ENCODE data around the gene XPO4.
"Not testable (repeated sequence)": the region's sequence is repeated elsewhere in the genome, so short reads cannot be mapped to it uniquely, and the experiment has no call there.

Gene XPO4

GRCh38 chr13:20760872-20761271, 141.7 kb downstream of the XPO4 start:
- peaks cover 3% of the 10 kb centered on the region; the same call in 1 of the 2 replicates for H3K4me1 ChIP-seq (ENCODE audit: control insufficient read depth, insufficient read depth, low read length)
- H3K27ac ChIP-seq (ENCODE audit: low read depth, low read length) = no peak overlapping the region
- H3K4me3 ChIP-seq (ENCODE audit: low read depth, low read length) = no peak overlapping the region
- no peak overlapping the region for H3K9ac ChIP-seq (ENCODE audit: low read length)
- no peaks in the 10 kb centered on the region for H3K36me3 ChIP-seq (ENCODE audit: control insufficient read depth, insufficient read depth, low read length)
- H3K9me3 ChIP-seq (ENCODE audit: control insufficient read depth, insufficient read depth, low read depth, low read length) = peaks cover 11% of the 10 kb centered on the region; the same call in 1 of the 2 replicates
- no peaks in the 10 kb centered on the region for H3K27me3 ChIP-seq (ENCODE audit: control insufficient read depth, insufficient read depth, low read length)

- Histone ChIP-seq H3K9me3 (ENCODE audit: control insufficient read depth, insufficient read depth, low read depth, low read length) (peaks cover 27% of the 10 kb centered on the region), H3K4me3 (ENCODE audit: low read depth, low read length) (no peak overlapping the region), H3K9ac (ENCODE audit: low read length) (no peak overlapping the region)
Observed at GRCh38 chr13:20754009-20754408, 148.5 kb downstream of the XPO4 start.

GRCh38 chr13:20749377-20749776, 153.2 kb downstream of the XPO4 start:
- Histone ChIP-seq H3K9me3 (ENCODE audit: control insufficient read depth, insufficient read depth, low read depth, low read length) (peaks cover 17% of the 10 kb centered on the region), H3K9ac (ENCODE audit: low read length) (no peak overlapping the region), H3K27ac (ENCODE audit: low read depth, low read length) (no peak overlapping the region), H3K36me3 (ENCODE audit: control insufficient read depth, insufficient read depth, low read length) (no peaks in the 10 kb centered on the region), H3K4me1 (ENCODE audit: control insufficient read depth, insufficient read depth, low read length) (no peaks in the 10 kb centered on the region), H3K27me3 (ENCODE audit: control insufficient read depth, insufficient read depth, low read length) (no peaks in the 10 kb centered on the region), H3K4me3 (ENCODE audit: low read depth, low read length) (no peak overlapping the region)

More at GRCh38 chr13:20754009-20754408, 148.5 kb downstream of the XPO4 start:
- peaks cover 3% of the 10 kb centered on the region; the same call in 1 of the 2 replicates for H3K4me1 ChIP-seq (ENCODE audit: control insufficient read depth, insufficient read depth, low read length)
- no peak overlapping the region for H3K27ac ChIP-seq (ENCODE audit: low read depth, low read length)
- H3K27me3 ChIP-seq (ENCODE audit: control insufficient read depth, insufficient read depth, low read length) = no peaks in the 10 kb centered on the region
- H3K36me3 ChIP-seq (ENCODE audit: control insufficient read depth, insufficient read depth, low read length) = no peaks in the 10 kb centered on the region

- not testable (repeated sequence) for H3K9me3 ChIP-seq (ENCODE audit: control insufficient read depth, insufficient read depth, low read depth, low read length); H3K36me3 ChIP-seq (ENCODE audit: control insufficient read depth, insufficient read depth, low read length); H3K9ac ChIP-seq (ENCODE audit: low read length); H3K27ac ChIP-seq (ENCODE audit: low read depth, low read length); H3K4me1 ChIP-seq (ENCODE audit: control insufficient read depth, insufficient read depth, low read length); H3K27me3 ChIP-seq (ENCODE audit: control insufficient read depth, insufficient read depth, low read length); H3K4me3 ChIP-seq (ENCODE audit: low read depth, low read length)
Observed at GRCh38 chr13:20743830-20744404, 158.6 kb downstream of the XPO4 start.

- H3K4me3 ChIP-seq (ENCODE audit: low read depth, low read length) = no peak overlapping the region
- H3K9me3 ChIP-seq (ENCODE audit: control insufficient read depth, insufficient read depth, low read depth, low read length) = peaks cover 3% of the 10 kb centered on the region; the same call in 1 of the 2 replicates
- no peak overlapping the region for H3K27ac ChIP-seq (ENCODE audit: low read depth, low read length)
- no peak overlapping the region for H3K9ac ChIP-seq (ENCODE audit: low read length)
- no peaks in the 10 kb centered on the region for H3K27me3 ChIP-seq (ENCODE audit: control insufficient read depth, insufficient read depth, low read length)
- H3K36me3 ChIP-seq (ENCODE audit: control insufficient read depth, insufficient read depth, low read length) = no peaks in the 10 kb centered on the region
- H3K4me1 ChIP-seq (ENCODE audit: control insufficient read depth, insufficient read depth, low read length) = no peaks in the 10 kb centered on the region
Observed at GRCh38 chr13:20740021-20740420, 162.5 kb downstream of the XPO4 start.

- no peaks in the 10 kb centered on the region for H3K36me3 ChIP-seq (ENCODE audit: control insufficient read depth, insufficient read depth, low read length)
- no peaks in the 10 kb centered on the region for H3K27me3 ChIP-seq (ENCODE audit: control insufficient read depth, insufficient read depth, low read length)
- H3K4me3 ChIP-seq (ENCODE audit: low read depth, low read length) = no peak overlapping the region
- H3K9ac ChIP-seq (ENCODE audit: low read length) = no peak overlapping the region
- no peaks in the 10 kb centered on the region for H3K4me1 ChIP-seq (ENCODE audit: control insufficient read depth, insufficient read depth, low read length)
- H3K9me3 ChIP-seq (ENCODE audit: control insufficient read depth, insufficient read depth, low read depth, low read length) = peaks cover 3% of the 10 kb centered on the region; the same call in 1 of the 2 replicates
- H3K27ac ChIP-seq (ENCODE audit: low read depth, low read length) = no peak overlapping the region
Observed at GRCh38 chr13:20738616-20739015, 163.9 kb downstream of the XPO4 start.

- Histone ChIP-seq H3K9ac (ENCODE audit: low read length) (no peak overlapping the region), H3K27ac (ENCODE audit: low read depth, low read length) (no peak overlapping the region), H3K27me3 (ENCODE audit: control insufficient read depth, insufficient read depth, low read length) (no peaks in the 10 kb centered on the region), H3K9me3 (ENCODE audit: control insufficient read depth, insufficient read depth, low read depth, low read length) (no peaks in the 10 kb centered on the region), H3K4me3 (ENCODE audit: low read depth, low read length) (no peak overlapping the region), H3K36me3 (ENCODE audit: control insufficient read depth, insufficient read depth, low read length) (no peaks in the 10 kb centered on the region), H3K4me1 (ENCODE audit: control insufficient read depth, insufficient read depth, low read length) (no peaks in the 10 kb centered on the region)
Observed at GRCh38 chr13:20729633-20730585, 172.6 kb downstream of the XPO4 start.

- no peaks in the 10 kb centered on the region for H3K27me3 ChIP-seq (ENCODE audit: control insufficient read depth, insufficient read depth, low read length)
- no peaks in the 10 kb centered on the region for H3K9me3 ChIP-seq (ENCODE audit: control insufficient read depth, insufficient read depth, low read depth, low read length)
- no peak overlapping the region for H3K4me3 ChIP-seq (ENCODE audit: low read depth, low read length)
- no peaks in the 10 kb centered on the region for H3K4me1 ChIP-seq (ENCODE audit: control insufficient read depth, insufficient read depth, low read length)
- no peak overlapping the region for H3K27ac ChIP-seq (ENCODE audit: low read depth, low read length)
- H3K9ac ChIP-seq (ENCODE audit: low read length) = no peak overlapping the region
- no peaks in the 10 kb centered on the region for H3K36me3 ChIP-seq (ENCODE audit: control insufficient read depth, insufficient read depth, low read length)
Observed at GRCh38 chr13:20728579-20729311, 173.8 kb downstream of the XPO4 start.

- no peak overlapping the region for H3K4me3 ChIP-seq (ENCODE audit: low read depth, low read length)
- H3K9me3 ChIP-seq (ENCODE audit: control insufficient read depth, insufficient read depth, low read depth, low read length) = no peaks in the 10 kb centered on the region
- peaks cover 5% of the 10 kb centered on the region; the same call in 1 of the 2 replicates for H3K27me3 ChIP-seq (ENCODE audit: control insufficient read depth, insufficient read depth, low read length)
- no peaks in the 10 kb centered on the region for H3K4me1 ChIP-seq (ENCODE audit: control insufficient read depth, insufficient read depth, low read length)
- H3K36me3 ChIP-seq (ENCODE audit: control insufficient read depth, insufficient read depth, low read length) = no peaks in the 10 kb centered on the region
- H3K27ac ChIP-seq (ENCODE audit: low read depth, low read length) = no peak overlapping the region
- no peak overlapping the region for H3K9ac ChIP-seq (ENCODE audit: low read length)
Observed at GRCh38 chr13:20727856-20728255, 174.7 kb downstream of the XPO4 start.
